HL-60 (cell line): ENCODE data around the gene LMBR1.
A peak's percentile ranks its signal among the peaks of the same experiment; 100 is the strongest.

Experiments used
- DNase-seq, 2 experiments: peaks; one replicate each; pipeline ENCODE4 v3.0.0-alpha.2; 2010 to 2020; ENCODE audit warnings: low read depth in 1 of 2, low spot score in 1 of 2
- H3K27ac ChIP-seq: fragments of 250-450 bp; sonication (Bioruptor Pico); replicated peaks from 2 replicates; pipeline ENCODE4 v1.5.1; 2020; ENCODE audit warnings: mild to moderate bottlenecking, moderate library complexity
- H3K27me3 ChIP-seq: fragments of 250-450 bp; sonication (Bioruptor Pico); 2 replicates; pipeline ENCODE4 v1.5.1; 2021; ENCODE audit warnings: mild to moderate bottlenecking, moderate library complexity; ENCODE audit not compliant: insufficient read depth, poor library complexity, severe bottlenecking
- H3K4me3 ChIP-seq: replicated peaks from 2 replicates; pipeline ENCODE4 v1.5.1; 2011; ENCODE audit warnings: mild to moderate bottlenecking, control low read depth, low read length; ENCODE audit not compliant: insufficient read depth
- GABPA ChIP-seq: IDR thresholded peaks from 2 replicates; pipeline ENCODE4 v1.6.1; 2012; ENCODE audit warnings: low read depth
- POLR2AphosphoS5 ChIP-seq: IDR thresholded peaks from 2 replicates; pipeline ENCODE4 v1.6.1; 2012; ENCODE audit warnings: low read depth
- SPI1 ChIP-seq: IDR thresholded peaks from 2 replicates; pipeline ENCODE4 v1.6.1; 2012; ENCODE audit warnings: low read depth, mild to moderate bottlenecking, borderline replicate concordance
- TF ChIP-seq, protein P1 (sequence below): IDR thresholded peaks from one replicate; pipeline ENCODE4 v1.5.1; 2011; ENCODE audit warnings: low read length, control low read depth, inconsistent platforms; ENCODE audit not compliant: insufficient read depth
- TF ChIP-seq, protein P2 (sequence below): IDR thresholded peaks from 2 replicates; pipeline ENCODE4 v1.6.1; 2012; ENCODE audit warnings: low read depth; ENCODE audit not compliant: insufficient replicate concordance

LMBR1 gene

DNA sequence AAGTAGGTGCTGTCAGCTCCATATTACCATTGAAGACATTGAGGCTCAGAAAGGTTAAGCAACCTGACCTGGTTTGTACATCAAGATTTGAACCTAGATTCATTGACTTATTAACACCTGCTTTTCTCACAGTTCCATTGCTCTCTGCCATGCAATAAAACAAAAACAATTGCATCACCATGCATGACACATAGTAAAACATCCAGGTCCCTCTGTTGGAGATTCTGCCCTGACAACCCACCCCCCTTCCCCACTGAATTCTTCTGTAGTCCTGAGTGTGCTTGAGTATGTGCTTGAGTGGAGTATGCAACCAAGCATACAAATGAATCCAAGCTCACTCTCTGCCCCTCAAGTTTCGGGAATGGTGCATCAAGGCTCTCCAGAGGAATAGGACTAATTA, 6.0 kb upstream of the LMBR1 start:
- DNase-seq = no peak
- TF ChIP-seq POLR2AphosphoS5 = no peak
- Histone ChIP-seq H3K4me3 (no peak overlapping the region), H3K27ac (no peak overlapping the region), H3K27me3 (no peaks in the 10 kb centered on the region)

DNA sequence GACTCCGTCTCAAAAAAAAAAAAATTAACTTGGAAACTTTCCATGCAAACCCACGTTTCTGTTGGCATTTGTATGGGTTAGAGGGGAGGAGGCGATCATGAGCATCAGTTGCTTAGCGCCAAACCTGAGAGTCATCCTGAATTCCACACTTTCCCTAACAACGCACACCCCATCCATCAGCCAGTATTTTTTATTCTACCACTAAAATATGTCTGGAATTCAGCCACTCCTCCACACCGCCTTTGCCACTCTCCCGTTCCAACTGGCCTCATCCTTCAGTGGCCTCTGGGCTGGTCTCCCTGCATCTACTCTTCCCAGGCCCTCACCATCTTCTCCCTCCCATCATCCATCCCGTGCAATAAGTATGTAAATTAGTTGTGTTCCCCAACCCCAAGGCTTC, 4.7 kb upstream of the LMBR1 start:
- H3K27ac ChIP-seq = no peak overlapping the region
- TF ChIP-seq GABPA (no peak), POLR2AphosphoS5 (no peak), SPI1 (no peak)
- TF ChIP-seq, protein P1, sequence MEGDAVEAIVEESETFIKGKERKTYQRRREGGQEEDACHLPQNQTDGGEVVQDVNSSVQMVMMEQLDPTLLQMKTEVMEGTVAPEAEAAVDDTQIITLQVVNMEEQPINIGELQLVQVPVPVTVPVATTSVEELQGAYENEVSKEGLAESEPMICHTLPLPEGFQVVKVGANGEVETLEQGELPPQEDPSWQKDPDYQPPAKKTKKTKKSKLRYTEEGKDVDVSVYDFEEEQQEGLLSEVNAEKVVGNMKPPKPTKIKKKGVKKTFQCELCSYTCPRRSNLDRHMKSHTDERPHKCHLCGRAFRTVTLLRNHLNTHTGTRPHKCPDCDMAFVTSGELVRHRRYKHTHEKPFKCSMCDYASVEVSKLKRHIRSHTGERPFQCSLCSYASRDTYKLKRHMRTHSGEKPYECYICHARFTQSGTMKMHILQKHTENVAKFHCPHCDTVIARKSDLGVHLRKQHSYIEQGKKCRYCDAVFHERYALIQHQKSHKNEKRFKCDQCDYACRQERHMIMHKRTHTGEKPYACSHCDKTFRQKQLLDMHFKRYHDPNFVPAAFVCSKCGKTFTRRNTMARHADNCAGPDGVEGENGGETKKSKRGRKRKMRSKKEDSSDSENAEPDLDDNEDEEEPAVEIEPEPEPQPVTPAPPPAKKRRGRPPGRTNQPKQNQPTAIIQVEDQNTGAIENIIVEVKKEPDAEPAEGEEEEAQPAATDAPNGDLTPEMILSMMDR = no peak
- TF ChIP-seq, protein P2, sequence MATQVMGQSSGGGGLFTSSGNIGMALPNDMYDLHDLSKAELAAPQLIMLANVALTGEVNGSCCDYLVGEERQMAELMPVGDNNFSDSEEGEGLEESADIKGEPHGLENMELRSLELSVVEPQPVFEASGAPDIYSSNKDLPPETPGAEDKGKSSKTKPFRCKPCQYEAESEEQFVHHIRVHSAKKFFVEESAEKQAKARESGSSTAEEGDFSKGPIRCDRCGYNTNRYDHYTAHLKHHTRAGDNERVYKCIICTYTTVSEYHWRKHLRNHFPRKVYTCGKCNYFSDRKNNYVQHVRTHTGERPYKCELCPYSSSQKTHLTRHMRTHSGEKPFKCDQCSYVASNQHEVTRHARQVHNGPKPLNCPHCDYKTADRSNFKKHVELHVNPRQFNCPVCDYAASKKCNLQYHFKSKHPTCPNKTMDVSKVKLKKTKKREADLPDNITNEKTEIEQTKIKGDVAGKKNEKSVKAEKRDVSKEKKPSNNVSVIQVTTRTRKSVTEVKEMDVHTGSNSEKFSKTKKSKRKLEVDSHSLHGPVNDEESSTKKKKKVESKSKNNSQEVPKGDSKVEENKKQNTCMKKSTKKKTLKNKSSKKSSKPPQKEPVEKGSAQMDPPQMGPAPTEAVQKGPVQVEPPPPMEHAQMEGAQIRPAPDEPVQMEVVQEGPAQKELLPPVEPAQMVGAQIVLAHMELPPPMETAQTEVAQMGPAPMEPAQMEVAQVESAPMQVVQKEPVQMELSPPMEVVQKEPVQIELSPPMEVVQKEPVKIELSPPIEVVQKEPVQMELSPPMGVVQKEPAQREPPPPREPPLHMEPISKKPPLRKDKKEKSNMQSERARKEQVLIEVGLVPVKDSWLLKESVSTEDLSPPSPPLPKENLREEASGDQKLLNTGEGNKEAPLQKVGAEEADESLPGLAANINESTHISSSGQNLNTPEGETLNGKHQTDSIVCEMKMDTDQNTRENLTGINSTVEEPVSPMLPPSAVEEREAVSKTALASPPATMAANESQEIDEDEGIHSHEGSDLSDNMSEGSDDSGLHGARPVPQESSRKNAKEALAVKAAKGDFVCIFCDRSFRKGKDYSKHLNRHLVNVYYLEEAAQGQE = no peak
- no peak overlapping the region for H3K4me3 ChIP-seq
- H3K27me3 ChIP-seq = no peaks in the 10 kb centered on the region
- no peak for DNase-seq

DNA sequence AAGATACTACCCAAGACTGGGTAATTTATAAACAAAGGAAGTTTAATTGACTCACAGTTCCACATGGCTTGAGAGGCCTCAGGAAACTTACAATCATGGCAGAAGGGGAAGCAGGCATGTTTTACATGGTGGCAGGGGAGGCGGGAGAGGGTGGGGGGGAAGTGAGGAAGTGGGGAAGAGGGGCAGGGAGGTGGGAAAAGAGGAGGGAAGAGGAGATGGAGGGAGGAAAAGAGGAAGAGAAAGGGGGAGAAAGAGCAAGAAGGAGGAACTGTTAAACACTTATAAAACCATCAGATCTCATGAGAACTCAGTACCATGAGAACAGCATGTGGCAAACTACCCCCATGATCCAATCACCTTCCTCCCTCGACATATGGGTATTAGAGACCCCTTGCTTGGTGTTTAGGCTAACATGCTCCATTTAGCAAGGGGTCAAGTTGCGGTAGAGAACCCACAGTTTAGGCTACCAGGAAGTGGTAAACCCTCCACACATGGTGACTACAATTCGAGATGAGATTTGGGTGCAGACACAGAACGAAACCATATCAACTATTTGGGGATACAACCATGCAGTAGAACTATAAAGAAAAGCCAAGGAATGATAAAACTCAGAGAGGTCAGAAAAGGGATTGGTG, 3.5 kb upstream of the LMBR1 start:
- TF ChIP-seq GABPA (no peak), SPI1 (peak; percentile 77)
- TF ChIP-seq, protein P2 = no peak
- no peaks in the 10 kb centered on the region for H3K27me3 ChIP-seq
- DNase-seq = peak; percentile 45 to 66
- no peak overlapping the region for H3K4me3 ChIP-seq
- peak overlapping the region; percentile 82 for H3K27ac ChIP-seq

DNA sequence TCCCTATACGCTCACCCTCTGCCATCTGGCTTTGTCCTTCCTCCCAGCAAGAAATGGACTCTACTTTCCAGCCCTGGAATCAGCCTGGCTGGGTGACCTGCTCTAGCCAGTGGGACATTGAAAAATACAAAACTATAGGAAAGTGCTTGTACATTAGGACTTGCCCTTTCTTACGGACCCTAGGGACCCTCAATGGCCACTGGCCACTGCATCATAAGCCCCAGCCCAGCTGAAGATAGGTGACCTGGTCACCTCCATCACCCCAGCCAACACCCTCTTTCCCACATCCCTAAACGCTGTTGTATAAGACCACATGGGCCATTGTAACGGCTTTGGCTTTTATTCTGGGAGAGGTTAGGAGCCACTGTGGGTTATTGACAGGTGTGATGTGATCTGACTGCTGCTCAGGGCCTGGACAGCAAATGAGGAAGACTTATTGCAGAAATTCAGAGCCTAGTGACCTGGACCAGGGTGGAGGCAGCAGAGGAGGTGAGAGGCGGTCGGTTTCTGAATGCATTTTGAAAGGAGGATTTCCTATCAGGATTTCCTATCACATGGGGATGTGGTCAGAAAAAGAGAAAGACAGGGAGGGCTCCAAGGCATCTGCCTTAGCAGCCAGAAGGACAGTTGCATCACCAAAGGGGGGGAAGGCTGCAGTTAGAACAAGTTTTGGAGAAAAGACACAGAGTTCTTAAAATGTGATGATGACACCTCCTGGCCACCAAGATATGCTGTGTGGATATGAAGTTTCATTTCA, 2.2 kb upstream of the LMBR1 start:
- no peaks in the 10 kb centered on the region for H3K27me3 ChIP-seq
- H3K27ac ChIP-seq = peak overlapping the region; percentile 95
- TF ChIP-seq, protein P2 = peak; percentile 47
- no peak for TF ChIP-seq GABPA
- peak; percentile 81 for TF ChIP-seq POLR2AphosphoS5
- TF ChIP-seq, protein P1 = no peak
- TF ChIP-seq SPI1 = peak; percentile 79
- no peak overlapping the region for H3K4me3 ChIP-seq
- peak; percentile 95 to 98 for DNase-seq
